Measurements from ENCODE around the gene EFCAB14. TPM values are rescaled to one million over a fixed set of nuclear protein-coding genes. Genes with fewer than 3 reads are reported as not detected.

EFCAB14 gene
- polyA plus RNA-seq, 1 donor (not counting 4 experiments of a cell fraction or from before 2014, with no cell fraction given): 61.8 TPM

DNA sequence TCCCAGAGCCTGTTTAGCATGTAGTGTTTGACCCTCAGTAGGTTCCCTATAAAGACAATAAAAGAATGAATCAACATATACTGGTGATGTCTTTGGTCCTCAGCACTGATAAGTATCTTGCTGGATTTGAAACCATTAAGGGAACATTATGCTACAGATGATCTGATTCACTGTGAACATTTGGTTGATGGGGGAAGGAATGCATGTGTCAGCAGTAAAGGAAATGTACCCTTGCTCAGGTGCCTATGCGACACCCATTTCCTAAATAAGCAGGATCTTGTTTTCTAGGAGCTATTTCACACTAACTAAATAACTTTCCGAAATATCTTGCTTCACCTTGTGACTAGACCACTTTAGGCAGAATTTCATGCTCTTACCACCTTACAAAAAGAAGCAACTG lies 34.2 kb downstream of the EFCAB14 start:
- Histone ChIP-seq H3K27ac (ENCODE audit: control insufficient read depth, insufficient read depth, low read length) (no peak overlapping the region), H3K27me3 (ENCODE audit: control insufficient read depth, extremely low read depth, insufficient read depth, low read length) (no peaks in the 10 kb centered on the region), H3K4me2 (ENCODE audit: control insufficient read depth, extremely low read depth, insufficient read depth, low read depth, low read length) (no peak overlapping the region), H3K4me3 (ENCODE audit: control insufficient read depth in 2 of 3, extremely low read depth in 1 of 3, insufficient read depth in 2 of 3, low read depth in 1 of 3, low read length in 3 of 3) (no peak overlapping the region), H4K20me1 (ENCODE audit: control insufficient read depth, extremely low read depth, insufficient read depth, low read length) (no peaks in the 10 kb centered on the region), H3K9ac (ENCODE audit: control insufficient read depth, extremely low read depth, insufficient read depth, low read length) (no peak overlapping the region), H3K79me2 (ENCODE audit: control insufficient read depth, insufficient read depth, low read length) (no peaks in the 10 kb centered on the region), H3K9me3 (ENCODE audit: control insufficient read depth, low read depth, low read length) (no peaks in the 10 kb centered on the region), H3K36me3 (ENCODE audit: control insufficient read depth in 2 of 2, extremely low read depth in 1 of 2, insufficient read depth in 2 of 2, low read length in 2 of 2) (peaks cover 24 to 37% of the 10 kb centered on the region in 2 experiments), H3K4me1 (ENCODE audit: control insufficient read depth, extremely low read depth, insufficient read depth, low read length) (no peaks in the 10 kb centered on the region), H2AFZ (ENCODE audit: control insufficient read depth, low read length) (no peak overlapping the region), H3K9me1 (ENCODE audit: control insufficient read depth, extremely low read depth, insufficient read depth, low read length) (no peaks in the 10 kb centered on the region)
- TF ChIP-seq, protein P1, sequence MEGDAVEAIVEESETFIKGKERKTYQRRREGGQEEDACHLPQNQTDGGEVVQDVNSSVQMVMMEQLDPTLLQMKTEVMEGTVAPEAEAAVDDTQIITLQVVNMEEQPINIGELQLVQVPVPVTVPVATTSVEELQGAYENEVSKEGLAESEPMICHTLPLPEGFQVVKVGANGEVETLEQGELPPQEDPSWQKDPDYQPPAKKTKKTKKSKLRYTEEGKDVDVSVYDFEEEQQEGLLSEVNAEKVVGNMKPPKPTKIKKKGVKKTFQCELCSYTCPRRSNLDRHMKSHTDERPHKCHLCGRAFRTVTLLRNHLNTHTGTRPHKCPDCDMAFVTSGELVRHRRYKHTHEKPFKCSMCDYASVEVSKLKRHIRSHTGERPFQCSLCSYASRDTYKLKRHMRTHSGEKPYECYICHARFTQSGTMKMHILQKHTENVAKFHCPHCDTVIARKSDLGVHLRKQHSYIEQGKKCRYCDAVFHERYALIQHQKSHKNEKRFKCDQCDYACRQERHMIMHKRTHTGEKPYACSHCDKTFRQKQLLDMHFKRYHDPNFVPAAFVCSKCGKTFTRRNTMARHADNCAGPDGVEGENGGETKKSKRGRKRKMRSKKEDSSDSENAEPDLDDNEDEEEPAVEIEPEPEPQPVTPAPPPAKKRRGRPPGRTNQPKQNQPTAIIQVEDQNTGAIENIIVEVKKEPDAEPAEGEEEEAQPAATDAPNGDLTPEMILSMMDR (optimal IDR thresholded peaks at IDR 0.05 in 1 of 3, IDR thresholded peaks at IDR 0.05 in 1 of 3, conservative IDR thresholded peaks at IDR 0.05 in 1 of 3; ENCODE audit: extremely low read depth in 1 of 3, insufficient read depth in 2 of 3, low read length in 3 of 3): no peak
- TF ChIP-seq EZH2 (IDR thresholded peaks at IDR 0.05; ENCODE audit: low read length): no peak
- dilution Hi-C loops (cut with MboI; ENCODE audit: extremely low pct_ligation_motif_present, low sequenced_read_pairs): no loop called here
- no peak for FAIRE-seq
- DNase-seq (ENCODE audit: low read depth, low spot score): no peak

DNA sequence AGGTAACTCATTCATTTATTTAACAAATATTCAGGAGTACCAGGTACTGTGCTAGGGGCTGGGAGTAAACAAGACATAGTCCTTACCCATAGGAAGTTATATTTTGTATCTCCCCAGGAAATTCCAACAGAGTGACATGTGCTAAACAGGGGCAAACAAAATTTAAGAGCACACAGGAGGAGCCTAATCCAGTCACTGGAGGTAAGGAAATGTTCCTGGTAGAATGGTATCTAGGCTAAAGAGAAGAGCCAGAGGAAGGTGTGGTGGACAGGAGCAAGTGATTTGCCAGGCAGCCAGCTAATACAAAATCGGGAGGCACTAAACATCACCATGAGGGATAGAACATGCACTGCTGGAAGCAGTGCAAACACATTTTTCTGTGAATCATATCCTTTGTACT lies 36.9 kb downstream of the EFCAB14 start:
- no peaks in the 10 kb centered on the region for H3K79me2 ChIP-seq (ENCODE audit: control insufficient read depth, insufficient read depth, low read length)
- FAIRE-seq: no peak
- peaks cover 21 to 36% of the 10 kb centered on the region in 2 experiments for H3K36me3 ChIP-seq (ENCODE audit: control insufficient read depth in 2 of 2, extremely low read depth in 1 of 2, insufficient read depth in 2 of 2, low read length in 2 of 2)
- TF ChIP-seq, protein P1 (optimal IDR thresholded peaks at IDR 0.05 in 1 of 3, IDR thresholded peaks at IDR 0.05 in 1 of 3, conservative IDR thresholded peaks at IDR 0.05 in 1 of 3; ENCODE audit: extremely low read depth in 1 of 3, insufficient read depth in 2 of 3, low read length in 3 of 3): no peak
- no peak for TF ChIP-seq EZH2 (IDR thresholded peaks at IDR 0.05; ENCODE audit: low read length)
- no peak overlapping the region for H3K27ac ChIP-seq (ENCODE audit: control insufficient read depth, insufficient read depth, low read length)
- no peaks in the 10 kb centered on the region for H4K20me1 ChIP-seq (ENCODE audit: control insufficient read depth, extremely low read depth, insufficient read depth, low read length)
- H3K9me3 ChIP-seq (ENCODE audit: control insufficient read depth, low read depth, low read length): no peaks in the 10 kb centered on the region
- H2AFZ ChIP-seq (ENCODE audit: control insufficient read depth, low read length): no peak overlapping the region
- H3K27me3 ChIP-seq (ENCODE audit: control insufficient read depth, extremely low read depth, insufficient read depth, low read length): no peaks in the 10 kb centered on the region
- H3K9me1 ChIP-seq (ENCODE audit: control insufficient read depth, extremely low read depth, insufficient read depth, low read length): no peaks in the 10 kb centered on the region
- H3K4me1 ChIP-seq (ENCODE audit: control insufficient read depth, extremely low read depth, insufficient read depth, low read length): no peaks in the 10 kb centered on the region
- H3K4me3 ChIP-seq (ENCODE audit: control insufficient read depth in 2 of 3, extremely low read depth in 1 of 3, insufficient read depth in 2 of 3, low read depth in 1 of 3, low read length in 3 of 3): no peak overlapping the region
- H3K4me2 ChIP-seq (ENCODE audit: control insufficient read depth, extremely low read depth, insufficient read depth, low read depth, low read length): no peak overlapping the region
- no peak overlapping the region for H3K9ac ChIP-seq (ENCODE audit: control insufficient read depth, extremely low read depth, insufficient read depth, low read length)
- DNase-seq (ENCODE audit: low read depth, low spot score): no peak
- dilution Hi-C loops (cut with MboI; ENCODE audit: extremely low pct_ligation_motif_present, low sequenced_read_pairs): no loop called here

Data from keratinocyte (primary cell).